Stimulated activated memory B cell treated with anti-CD40 and anti-IgM and Interleukin-4, amounts not matched to agents 10 μg/mL and 1 μg/mL and 100 μg/mL, for 72 hours (primary cell): ENCODE data around the gene HPS4.
"Not testable (repeated sequence)": the region's sequence is repeated elsewhere in the genome, so short reads cannot be mapped to it uniquely, and the experiment has no call there.

Experiments used
- ATAC-seq: fragments of 150-1000 bp; cut with Tn5 transposase; 2 replicates; pipeline ENCODE4 v1.10.0; 2021
- H3K27ac Mint-ChIP-seq: one replicate; pipeline ENCODE4 v1.8.0; 2022; ENCODE audit warnings: mild to moderate bottlenecking, mixed read lengths
- H3K27me3 Mint-ChIP-seq: one replicate; pipeline ENCODE4 v1.8.0; 2022; ENCODE audit warnings: mixed read lengths
- H3K36me3 Mint-ChIP-seq: one replicate; pipeline ENCODE4 v1.8.0; 2022; ENCODE audit warnings: mixed read lengths
- H3K4me1 Mint-ChIP-seq: one replicate; pipeline ENCODE4 v1.8.0; 2022; ENCODE audit warnings: mixed read lengths
- H3K4me3 Mint-ChIP-seq: one replicate; pipeline ENCODE4 v1.8.0; 2022; ENCODE audit warnings: mild to moderate bottlenecking, moderate library complexity, mixed read lengths
- H3K9me3 Mint-ChIP-seq: one replicate; pipeline ENCODE4 v1.8.0; 2022; ENCODE audit warnings: mixed read lengths

The HPS4 gene

GRCh38 chr22:26445577-26446275 is 37.9 kb downstream of the HPS4 start:
- Mint-ChIP-seq H3K27ac (no peak overlapping the region), H3K36me3 (peaks cover 35% of the 10 kb centered on the region), H3K27me3 (no peaks in the 10 kb centered on the region), H3K4me1 (peaks cover 6% of the 10 kb centered on the region), H3K9me3 (no peaks in the 10 kb centered on the region), H3K4me3 (no peak overlapping the region)
- no peak for ATAC-seq

- no peak overlapping the region for H3K4me3 Mint-ChIP-seq
- peaks cover 32% of the 10 kb centered on the region for H3K36me3 Mint-ChIP-seq
Observed at GRCh38 chr22:26444777-26445176, 38.8 kb downstream of the HPS4 start.

DNA sequence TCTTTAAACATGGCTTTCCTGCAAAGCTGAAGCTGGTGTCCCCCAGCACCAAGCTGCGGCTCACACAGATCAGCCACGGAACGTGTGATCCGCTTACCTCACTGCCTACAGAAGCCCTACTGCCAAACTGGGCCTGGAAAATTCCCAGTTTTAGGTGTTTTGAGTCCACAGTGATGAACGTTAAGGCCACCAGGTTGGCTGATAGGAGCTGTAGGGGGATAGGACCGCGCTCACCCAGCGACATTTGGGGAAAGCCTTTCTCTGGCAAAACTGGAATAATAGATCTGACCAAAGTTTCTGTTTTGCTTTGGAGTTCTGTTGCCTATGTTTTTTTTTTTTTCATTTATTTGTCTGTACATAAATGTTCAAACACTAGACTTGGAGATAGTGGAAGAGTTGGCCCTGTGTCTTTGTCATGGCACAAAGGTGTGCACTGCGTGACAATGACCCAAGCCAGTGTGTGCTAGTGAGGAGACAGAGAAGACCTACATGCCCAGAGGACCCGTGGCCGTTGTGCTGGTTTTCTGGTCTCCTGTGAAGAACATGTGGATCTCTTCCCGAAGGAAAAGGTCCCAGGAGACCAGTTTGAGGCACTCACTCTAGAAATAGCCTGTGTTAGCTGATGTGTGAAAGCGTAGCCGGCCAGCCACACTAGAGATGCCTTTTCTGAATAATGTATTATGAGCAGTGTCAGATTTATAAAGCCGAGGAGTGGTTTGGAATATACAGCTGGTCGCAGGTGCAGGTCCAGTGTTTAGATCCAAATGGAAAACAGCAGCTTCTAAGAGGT is 39.5 kb downstream of the HPS4 start:
- Mint-ChIP-seq H3K9me3 (no peaks in the 10 kb centered on the region), H3K4me1 (peaks cover 6% of the 10 kb centered on the region), H3K36me3 (peaks cover 32% of the 10 kb centered on the region), H3K4me3 (no peak overlapping the region), H3K27ac (no peak overlapping the region), H3K27me3 (no peaks in the 10 kb centered on the region)
- ATAC-seq = no peak

More at GRCh38 chr22:26444777-26445176, 38.8 kb downstream of the HPS4 start:
- H3K9me3 Mint-ChIP-seq = no peaks in the 10 kb centered on the region
- ATAC-seq = no peak
- H3K27me3 Mint-ChIP-seq = no peaks in the 10 kb centered on the region
- peaks cover 6% of the 10 kb centered on the region for H3K4me1 Mint-ChIP-seq
- no peak overlapping the region for H3K27ac Mint-ChIP-seq

- H3K27me3 Mint-ChIP-seq = no peaks in the 10 kb centered on the region
- H3K9me3 Mint-ChIP-seq = no peaks in the 10 kb centered on the region
- no peak overlapping the region for H3K4me3 Mint-ChIP-seq
- peaks cover 32% of the 10 kb centered on the region for H3K36me3 Mint-ChIP-seq
- peaks cover 13% of the 10 kb centered on the region for H3K4me1 Mint-ChIP-seq
- H3K27ac Mint-ChIP-seq = no peak overlapping the region
- ATAC-seq = no peak
Observed at GRCh38 chr22:26442086-26442756, 41.4 kb downstream of the HPS4 start.

DNA sequence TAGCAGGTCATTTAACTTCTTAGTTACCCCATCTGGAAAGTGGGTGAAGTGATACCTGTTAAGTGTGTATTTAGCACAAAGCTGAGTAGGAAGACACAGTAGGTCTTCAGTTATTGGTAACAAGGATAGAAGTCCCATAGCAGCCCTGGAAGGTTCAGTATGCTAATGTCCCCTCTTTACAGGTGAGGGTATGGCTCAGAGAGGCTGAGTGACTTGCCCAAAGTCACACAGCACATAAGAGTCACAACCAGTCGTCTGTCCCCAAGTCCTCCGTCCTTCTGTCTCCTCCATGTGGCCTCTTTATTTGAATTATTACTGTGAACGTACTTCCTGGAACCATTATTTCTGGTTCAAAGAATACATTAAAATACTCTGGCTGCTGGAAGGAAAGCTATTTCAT is 44.0 kb downstream of the HPS4 start:
- ATAC-seq = no peak
- peaks cover 46% of the 10 kb centered on the region for H3K36me3 Mint-ChIP-seq
- H3K27me3 Mint-ChIP-seq = no peaks in the 10 kb centered on the region
- peaks cover 36% of the 10 kb centered on the region for H3K4me1 Mint-ChIP-seq
- no peaks in the 10 kb centered on the region for H3K9me3 Mint-ChIP-seq
- H3K27ac Mint-ChIP-seq = no peak overlapping the region
- H3K4me3 Mint-ChIP-seq = no peak overlapping the region

- not testable (repeated sequence) for ATAC-seq, H3K27me3 Mint-ChIP-seq, H3K4me3 Mint-ChIP-seq, H3K27ac Mint-ChIP-seq, H3K9me3 Mint-ChIP-seq
- Mint-ChIP-seq H3K4me1 (peaks cover 36% of the 10 kb centered on the region), H3K36me3 (peaks cover 39% of the 10 kb centered on the region)
Observed at GRCh38 chr22:26438776-26439175, 44.8 kb downstream of the HPS4 start.

- no peak overlapping the region for H3K4me3 Mint-ChIP-seq
- H3K27ac Mint-ChIP-seq = peak overlapping the region; percentile 25
- ATAC-seq = no peak
- peaks cover 31% of the 10 kb centered on the region for H3K36me3 Mint-ChIP-seq
- peaks cover 38% of the 10 kb centered on the region for H3K4me1 Mint-ChIP-seq
- H3K27me3 Mint-ChIP-seq = no peaks in the 10 kb centered on the region
- H3K9me3 Mint-ChIP-seq = no peaks in the 10 kb centered on the region
Observed at GRCh38 chr22:26437694-26438392, 45.7 kb downstream of the HPS4 start.

DNA sequence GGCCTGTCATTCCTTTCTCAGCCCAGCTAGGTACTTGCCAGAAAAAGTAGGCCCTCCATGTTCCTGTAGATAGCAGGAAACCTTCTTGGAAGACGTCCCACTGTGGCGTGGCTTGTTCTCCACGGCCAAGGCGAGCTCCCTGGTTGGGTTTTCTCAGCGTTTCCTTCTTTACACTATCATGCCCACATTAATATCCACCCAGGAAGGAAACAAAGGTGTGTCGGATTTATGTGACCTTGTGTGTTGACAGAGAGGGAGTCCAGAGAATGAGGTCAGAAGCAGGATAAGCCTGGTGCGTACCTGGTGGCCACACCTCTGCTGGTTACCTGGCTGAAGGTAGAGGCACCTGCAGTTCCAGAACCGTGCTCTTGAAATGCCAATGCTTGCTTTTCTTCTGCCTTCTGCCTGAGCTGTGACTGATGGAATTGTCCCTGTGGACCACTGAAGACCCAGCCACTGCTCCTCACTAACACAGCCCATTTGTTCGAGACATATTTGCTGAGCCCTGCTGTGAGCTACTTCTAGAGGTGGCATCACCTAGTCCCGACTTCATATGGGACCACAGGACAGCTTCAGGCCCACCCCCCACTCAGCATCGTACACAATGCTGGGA is 46.6 kb downstream of the HPS4 start:
- peak overlapping the region; percentile 25 for H3K27ac Mint-ChIP-seq
- peaks cover 23% of the 10 kb centered on the region for H3K36me3 Mint-ChIP-seq
- no peaks in the 10 kb centered on the region for H3K9me3 Mint-ChIP-seq

DNA sequence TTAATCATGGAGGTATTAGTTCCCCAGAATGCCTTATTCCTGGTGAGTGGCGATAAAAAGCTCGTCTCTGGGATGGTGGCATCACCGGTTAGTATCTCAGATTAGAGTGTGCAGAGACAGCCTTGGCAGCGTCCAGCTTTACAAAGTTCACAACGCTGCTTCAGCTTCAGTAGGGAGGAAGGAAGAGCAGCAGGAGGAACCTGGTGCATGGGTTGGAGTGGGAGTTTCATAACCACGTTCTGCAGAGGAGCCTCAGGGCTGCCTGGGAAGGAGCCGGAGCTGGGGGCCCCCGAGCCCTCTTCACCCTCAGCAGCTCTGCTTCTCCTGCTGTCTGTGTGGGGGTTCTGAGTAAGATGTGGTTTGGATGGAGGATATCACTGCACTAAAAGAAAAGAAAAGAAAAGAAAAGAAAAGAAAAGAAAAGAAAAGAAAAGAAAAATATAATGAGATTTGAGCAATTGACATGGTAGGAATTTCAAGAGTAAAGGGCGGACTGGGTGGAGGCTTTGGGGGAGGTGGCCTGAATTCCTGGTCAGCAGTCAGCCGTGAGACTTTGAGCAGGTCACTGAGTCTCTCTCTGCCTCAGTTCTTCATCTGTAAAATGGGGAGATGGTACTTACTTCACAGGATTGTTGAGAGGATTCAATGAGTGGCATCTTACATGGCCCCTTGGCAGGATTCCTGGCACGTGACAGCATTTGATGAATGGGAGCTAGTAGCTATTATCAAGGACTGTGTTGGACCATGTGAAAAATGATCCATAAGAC is 48.1 kb downstream of the HPS4 start:
- no peak for ATAC-seq
- H3K4me1 Mint-ChIP-seq = peaks cover 55% of the 10 kb centered on the region

More for the DNA sequence above, 46.6 kb downstream of the HPS4 start:
- no peak for ATAC-seq
- Mint-ChIP-seq H3K27me3 (no peaks in the 10 kb centered on the region), H3K4me3 (no peak overlapping the region), H3K4me1 (peaks cover 41% of the 10 kb centered on the region)

GRCh38 chr22:26433805-26434204 is 49.8 kb downstream of the HPS4 start:
- Mint-ChIP-seq H3K27ac (no peak overlapping the region), H3K9me3 (no peaks in the 10 kb centered on the region), H3K36me3 (peaks cover 23% of the 10 kb centered on the region), H3K27me3 (no peaks in the 10 kb centered on the region), H3K4me1 (peaks cover 67% of the 10 kb centered on the region), H3K4me3 (no peak overlapping the region)
- no peak for ATAC-seq

More for the DNA sequence above, 48.1 kb downstream of the HPS4 start:
- H3K27me3 Mint-ChIP-seq = no peaks in the 10 kb centered on the region
- H3K4me3 Mint-ChIP-seq = no peak overlapping the region
- peak overlapping the region; percentile 55 for H3K27ac Mint-ChIP-seq
- peaks cover 23% of the 10 kb centered on the region for H3K36me3 Mint-ChIP-seq
- H3K9me3 Mint-ChIP-seq = no peaks in the 10 kb centered on the region

- Mint-ChIP-seq H3K36me3 (peaks cover 23% of the 10 kb centered on the region), H3K27ac (peak overlapping the region; percentile 60), H3K9me3 (no peaks in the 10 kb centered on the region), H3K4me3 (no peak overlapping the region), H3K4me1 (peaks cover 73% of the 10 kb centered on the region), H3K27me3 (no peaks in the 10 kb centered on the region)
- ATAC-seq = peak; percentile 65
Observed at GRCh38 chr22:26432619-26433311, 50.8 kb downstream of the HPS4 start.

- peak overlapping the region; percentile 7 for H3K4me3 Mint-ChIP-seq
- peaks cover 17% of the 10 kb centered on the region for H3K36me3 Mint-ChIP-seq
- peaks cover 3% of the 10 kb centered on the region for H3K9me3 Mint-ChIP-seq
- ATAC-seq = no peak
- H3K27me3 Mint-ChIP-seq = no peaks in the 10 kb centered on the region
- no peak overlapping the region for H3K27ac Mint-ChIP-seq
- H3K4me1 Mint-ChIP-seq = peaks cover 73% of the 10 kb centered on the region
Observed at GRCh38 chr22:26431261-26431995, 52.2 kb downstream of the HPS4 start.

GRCh38 chr22:26430600-26430999 is 53.0 kb downstream of the HPS4 start:
- ATAC-seq = no peak

More at GRCh38 chr22:26430600-26430999, 53.0 kb downstream of the HPS4 start:
- H3K36me3 Mint-ChIP-seq = peaks cover 9% of the 10 kb centered on the region
- H3K9me3 Mint-ChIP-seq = peaks cover 3% of the 10 kb centered on the region
- H3K4me1 Mint-ChIP-seq = peaks cover 64% of the 10 kb centered on the region
- H3K27ac Mint-ChIP-seq = peak overlapping the region; percentile 85
- peak overlapping the region; percentile 89 for H3K4me3 Mint-ChIP-seq
- H3K27me3 Mint-ChIP-seq = no peaks in the 10 kb centered on the region
